Measurements from ENCODE around the gene LY6G6F.

DNA sequence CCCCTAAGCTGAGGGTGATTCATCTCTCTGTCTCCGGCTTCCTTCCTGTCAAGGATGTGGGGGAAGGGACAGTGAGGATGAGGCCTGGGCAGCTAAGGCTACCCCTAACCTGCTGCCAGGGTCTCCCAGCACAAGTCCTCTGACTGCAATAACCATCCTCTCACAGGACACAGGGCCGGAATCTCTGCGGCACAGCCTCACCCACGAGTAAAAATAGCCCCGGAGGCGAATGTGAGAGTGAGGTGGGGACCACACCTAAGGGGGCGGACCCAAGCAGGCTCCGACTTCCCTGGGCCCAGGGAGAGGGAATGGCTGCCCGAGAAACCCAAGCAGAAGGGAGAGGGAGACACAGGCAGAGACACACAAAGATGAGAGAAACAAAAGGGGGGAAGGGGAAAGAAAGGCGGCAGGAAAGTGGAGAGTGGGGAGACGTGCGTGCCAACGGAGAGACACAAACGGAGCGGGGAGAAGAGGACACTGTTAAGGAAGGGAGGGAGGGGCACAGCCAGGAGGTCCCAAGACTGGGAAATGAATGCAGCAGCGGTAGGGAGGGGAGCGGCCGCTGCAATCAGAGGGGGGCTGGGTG is 28.2 kb downstream of the LY6G6F start:
- TF ChIP-seq, protein P1, sequence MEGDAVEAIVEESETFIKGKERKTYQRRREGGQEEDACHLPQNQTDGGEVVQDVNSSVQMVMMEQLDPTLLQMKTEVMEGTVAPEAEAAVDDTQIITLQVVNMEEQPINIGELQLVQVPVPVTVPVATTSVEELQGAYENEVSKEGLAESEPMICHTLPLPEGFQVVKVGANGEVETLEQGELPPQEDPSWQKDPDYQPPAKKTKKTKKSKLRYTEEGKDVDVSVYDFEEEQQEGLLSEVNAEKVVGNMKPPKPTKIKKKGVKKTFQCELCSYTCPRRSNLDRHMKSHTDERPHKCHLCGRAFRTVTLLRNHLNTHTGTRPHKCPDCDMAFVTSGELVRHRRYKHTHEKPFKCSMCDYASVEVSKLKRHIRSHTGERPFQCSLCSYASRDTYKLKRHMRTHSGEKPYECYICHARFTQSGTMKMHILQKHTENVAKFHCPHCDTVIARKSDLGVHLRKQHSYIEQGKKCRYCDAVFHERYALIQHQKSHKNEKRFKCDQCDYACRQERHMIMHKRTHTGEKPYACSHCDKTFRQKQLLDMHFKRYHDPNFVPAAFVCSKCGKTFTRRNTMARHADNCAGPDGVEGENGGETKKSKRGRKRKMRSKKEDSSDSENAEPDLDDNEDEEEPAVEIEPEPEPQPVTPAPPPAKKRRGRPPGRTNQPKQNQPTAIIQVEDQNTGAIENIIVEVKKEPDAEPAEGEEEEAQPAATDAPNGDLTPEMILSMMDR (IDR thresholded peaks at IDR 0.05 in 4 of 5, conservative IDR thresholded peaks at IDR 0.05 in 1 of 5) = no peak
- TF ChIP-seq POLR2A (IDR thresholded peaks at IDR 0.05) = peak; percentile 29 to 45

Data from gastrocnemius medialis (tissue), 4 donors.